Measurements from ENCODE around the gene ADCY9.

DNA sequence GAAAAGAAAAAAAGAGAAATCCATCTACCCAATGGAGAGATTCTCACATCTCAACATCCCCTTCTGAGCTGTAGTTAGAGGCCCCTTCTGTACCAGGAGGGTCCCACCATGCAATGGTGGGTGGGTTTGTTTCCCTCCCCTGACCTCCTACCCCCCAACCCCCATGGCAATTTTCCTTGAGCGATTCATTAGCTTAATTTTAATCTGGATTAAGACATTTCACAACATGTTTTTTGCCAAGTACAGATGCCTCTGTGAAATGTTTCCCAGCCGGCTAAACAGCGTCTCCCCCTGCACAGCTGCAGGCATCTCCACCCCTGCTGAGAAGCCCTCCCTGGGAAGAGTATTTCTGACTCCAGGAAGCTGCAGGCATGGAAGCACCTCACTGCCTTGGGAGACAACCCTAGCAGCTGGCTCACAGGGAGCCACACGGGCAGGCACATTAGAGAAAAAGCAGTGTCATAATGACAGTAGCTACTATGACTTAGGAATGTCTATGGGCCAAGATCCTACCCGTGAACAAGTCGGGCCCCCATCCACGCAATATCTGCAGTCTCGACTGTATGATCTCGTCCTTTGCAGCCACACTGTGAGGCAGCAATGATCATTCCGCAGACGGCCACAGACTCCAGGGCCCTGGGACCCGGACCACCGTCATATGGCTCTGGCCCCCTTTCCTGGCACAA, 117.3 kb downstream of the ADCY9 start:
- TF ChIP-seq, protein P1, sequence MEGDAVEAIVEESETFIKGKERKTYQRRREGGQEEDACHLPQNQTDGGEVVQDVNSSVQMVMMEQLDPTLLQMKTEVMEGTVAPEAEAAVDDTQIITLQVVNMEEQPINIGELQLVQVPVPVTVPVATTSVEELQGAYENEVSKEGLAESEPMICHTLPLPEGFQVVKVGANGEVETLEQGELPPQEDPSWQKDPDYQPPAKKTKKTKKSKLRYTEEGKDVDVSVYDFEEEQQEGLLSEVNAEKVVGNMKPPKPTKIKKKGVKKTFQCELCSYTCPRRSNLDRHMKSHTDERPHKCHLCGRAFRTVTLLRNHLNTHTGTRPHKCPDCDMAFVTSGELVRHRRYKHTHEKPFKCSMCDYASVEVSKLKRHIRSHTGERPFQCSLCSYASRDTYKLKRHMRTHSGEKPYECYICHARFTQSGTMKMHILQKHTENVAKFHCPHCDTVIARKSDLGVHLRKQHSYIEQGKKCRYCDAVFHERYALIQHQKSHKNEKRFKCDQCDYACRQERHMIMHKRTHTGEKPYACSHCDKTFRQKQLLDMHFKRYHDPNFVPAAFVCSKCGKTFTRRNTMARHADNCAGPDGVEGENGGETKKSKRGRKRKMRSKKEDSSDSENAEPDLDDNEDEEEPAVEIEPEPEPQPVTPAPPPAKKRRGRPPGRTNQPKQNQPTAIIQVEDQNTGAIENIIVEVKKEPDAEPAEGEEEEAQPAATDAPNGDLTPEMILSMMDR (IDR thresholded peaks at IDR 0.05; ENCODE audit: low read depth, low read length, poor library complexity, severe bottlenecking), result no peak
- TF ChIP-seq EZH2phosphoT487 (IDR thresholded peaks at IDR 0.05; ENCODE audit: borderline replicate concordance, low read length), result no peak

Measured in DOHH2 (cell line).